ENCODE measurements around the gene ELF1.
"Not testable (repeated sequence)": the region's sequence is repeated elsewhere in the genome, so short reads cannot be mapped to it uniquely, and the experiment has no call there.

ELF1 gene

DNA sequence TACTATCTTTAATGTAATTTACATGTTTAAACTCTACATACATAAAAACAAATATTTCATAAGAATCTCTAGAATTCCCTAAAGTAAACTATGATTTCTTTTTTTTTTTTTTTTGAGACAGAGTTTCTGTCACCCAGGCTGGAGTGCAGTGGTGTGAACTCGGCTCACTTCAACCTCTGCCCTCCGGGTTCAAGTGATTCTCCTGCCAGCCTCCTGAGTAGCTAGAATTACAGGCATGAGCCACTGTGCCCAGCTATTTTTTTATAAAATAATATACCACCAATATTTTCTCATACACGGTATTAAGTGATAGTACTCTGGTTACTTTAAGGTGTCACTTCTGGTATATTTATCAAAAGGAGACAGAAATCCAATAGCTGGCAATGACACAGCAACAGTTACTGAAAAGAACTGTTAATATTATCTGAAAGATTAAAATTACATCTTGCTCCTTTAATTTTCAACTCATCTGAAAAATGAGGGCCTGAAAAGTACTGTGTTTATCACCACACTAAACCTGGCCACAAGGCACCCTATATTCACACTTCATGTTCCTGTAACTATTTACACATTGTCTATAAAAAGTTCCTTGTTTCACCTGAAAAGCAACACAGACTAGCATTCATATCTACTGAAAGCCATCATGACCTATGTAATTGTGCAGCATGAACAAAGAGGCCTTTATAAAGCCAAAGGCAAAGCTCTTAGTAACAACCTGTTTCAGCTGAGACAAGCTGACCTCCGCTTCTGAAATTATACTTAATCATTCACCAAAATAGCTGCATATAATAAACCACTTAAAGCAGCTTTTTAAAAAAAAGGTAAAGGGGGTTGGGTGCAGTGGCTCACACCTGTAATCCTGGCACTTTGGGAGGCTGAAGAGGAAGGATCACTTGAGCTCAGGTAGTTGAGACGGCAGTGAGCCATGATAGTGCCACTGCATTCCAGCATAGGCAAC lies 123.6 kb downstream of the ELF1 start:
- DNase-seq (ENCODE audit: low read depth, low spot score): no peak

DNA sequence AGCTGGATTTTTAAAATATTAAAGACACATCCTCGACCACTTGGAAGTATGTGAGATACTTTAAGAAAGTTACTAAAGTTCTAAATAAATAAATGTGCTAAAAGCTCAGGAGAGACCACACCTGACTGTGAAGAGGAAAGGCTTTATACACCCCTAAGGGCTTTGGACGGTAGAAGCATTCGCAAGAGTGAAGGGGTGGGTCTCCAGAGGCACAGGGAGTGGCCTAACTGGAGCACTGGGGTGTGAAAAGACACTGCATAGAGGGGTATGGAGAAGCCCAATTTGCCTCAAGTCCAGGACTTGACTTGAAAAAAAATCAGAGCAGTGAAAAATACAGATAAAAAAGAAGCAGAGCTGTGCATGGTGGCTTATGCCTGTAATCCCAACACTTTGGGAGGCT lies 125.5 kb downstream of the ELF1 start:
- not testable (repeated sequence) for DNase-seq (ENCODE audit: low read depth, low spot score)

GRCh38 chr13:40886017-40886416 lies 133.1 kb downstream of the ELF1 start:
- DNase-seq (ENCODE audit: low read depth, low spot score): no peak

DNA sequence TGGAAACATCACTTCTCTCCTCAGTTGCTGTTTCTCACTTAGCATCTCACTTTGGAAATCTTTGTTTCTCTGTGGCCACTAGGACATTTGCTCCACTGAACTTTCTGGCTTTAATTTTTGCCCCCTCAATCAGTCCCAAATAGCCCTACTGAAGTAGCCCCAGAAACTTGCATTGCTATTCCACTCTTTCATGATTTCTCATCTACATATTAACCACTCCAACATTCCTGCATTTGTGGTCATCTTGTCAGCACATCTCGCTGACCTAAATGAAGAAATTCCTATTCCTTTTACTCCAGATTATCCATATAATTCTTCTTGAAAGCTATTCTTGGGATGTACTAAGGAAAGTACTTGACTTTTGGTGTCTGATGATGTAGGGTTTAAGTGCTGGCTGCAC lies 134.9 kb downstream of the ELF1 start:
- not testable (repeated sequence) for DNase-seq (ENCODE audit: low read depth, low spot score)
